WERI-Rb-1 (cell line): ENCODE data around the gene REL.

Experiments used
- DNase-seq: peaks from one replicate; pipeline ENCODE4 v3.0.0-alpha.2; 2020
- H3K27ac ChIP-seq: fragments of 250-450 bp; sonication (Bioruptor Pico); 2 replicates; pipeline ENCODE4 v1.5.1; 2020; ENCODE audit warnings: mild to moderate bottlenecking, moderate library complexity
- H3K27me3 ChIP-seq: fragments of 250-450 bp; sonication (Bioruptor Pico); 2 replicates; pipeline ENCODE4 v1.5.1; 2021; ENCODE audit warnings: mild to moderate bottlenecking, low read depth, moderate library complexity; ENCODE audit not compliant: insufficient read depth, severe bottlenecking
- H3K36me3 ChIP-seq: fragments of 250-450 bp; sonication (Bioruptor Pico); 2 replicates; pipeline ENCODE4 v1.5.1; 2020; ENCODE audit warnings: mild to moderate bottlenecking, moderate library complexity
- H3K4me3 ChIP-seq: 2 replicates; pipeline ENCODE4 v1.5.1; 2011; ENCODE audit warnings: low read depth, mild to moderate bottlenecking, control low read depth, low read length
- H3K9me3 ChIP-seq: fragments of 250-450 bp; sonication (Bioruptor Pico); 2 replicates; pipeline ENCODE4 v1.5.1; 2021; ENCODE audit warnings: mild to moderate bottlenecking, moderate library complexity; ENCODE audit not compliant: severe bottlenecking
- CTCF ChIP-seq: IDR thresholded peaks from 2 replicates; pipeline ENCODE4 v1.5.1; 2011; ENCODE audit warnings: low read depth, mild to moderate bottlenecking, control low read depth, inconsistent platforms, low read length

REL gene

GRCh38 chr2:60881047-60881932, at the start of gene REL:
Gene REL, plus strand, starts transcription at chr2:60881574. Its CDS starts 267 bp downstream, at chr2:60881841.
- DNase-seq: peak; percentile 95
- peaks cover 3% of the 10 kb centered on the region; the same call in 1 of the 2 replicates for H3K36me3 ChIP-seq
- TF ChIP-seq CTCF: no peak
- no peaks in the 10 kb centered on the region for H3K27me3 ChIP-seq
- H3K9me3 ChIP-seq: no peaks in the 10 kb centered on the region
- H3K27ac ChIP-seq: peak within 1 kb of the TSS; percentile 91
- H3K4me3 ChIP-seq: peak within 1 kb of the TSS; percentile 58

GRCh38 chr2:60831921-60832320, 49.5 kb upstream of the REL start:
- Histone ChIP-seq H3K27ac (no peak overlapping the region), H3K9me3 (no peaks in the 10 kb centered on the region), H3K27me3 (no peaks in the 10 kb centered on the region), H3K4me3 (no peak overlapping the region), H3K36me3 (no peaks in the 10 kb centered on the region)
- DNase-seq: no peak
- TF ChIP-seq CTCF: no peak

- H3K9me3 ChIP-seq: no peaks in the 10 kb centered on the region
- H3K36me3 ChIP-seq: no peaks in the 10 kb centered on the region
- TF ChIP-seq CTCF: no peak
- no peaks in the 10 kb centered on the region for H3K27me3 ChIP-seq
- no peak overlapping the region for H3K4me3 ChIP-seq
- no peak overlapping the region for H3K27ac ChIP-seq
- DNase-seq: no peak
These were observed 48.8 kb upstream of the REL start for GRCh38 chr2:60832621-60833020.

GRCh38 chr2:60834270-60834717, 47.1 kb upstream of the REL start:
- H3K36me3 ChIP-seq: no peaks in the 10 kb centered on the region
- no peaks in the 10 kb centered on the region for H3K27me3 ChIP-seq
- no peak for TF ChIP-seq CTCF
- no peak overlapping the region for H3K27ac ChIP-seq
- DNase-seq: no peak
- no peak overlapping the region for H3K4me3 ChIP-seq
- no peaks in the 10 kb centered on the region for H3K9me3 ChIP-seq

GRCh38 chr2:60836491-60836890, 44.9 kb upstream of the REL start:
- Histone ChIP-seq H3K27ac (no peak overlapping the region), H3K9me3 (no peaks in the 10 kb centered on the region), H3K36me3 (no peaks in the 10 kb centered on the region), H3K27me3 (no peaks in the 10 kb centered on the region), H3K4me3 (no peak overlapping the region)
- DNase-seq: no peak
- no peak for TF ChIP-seq CTCF

GRCh38 chr2:60837123-60837522, 44.3 kb upstream of the REL start:
- Histone ChIP-seq H3K4me3 (no peak overlapping the region), H3K9me3 (no peaks in the 10 kb centered on the region), H3K36me3 (no peaks in the 10 kb centered on the region), H3K27me3 (no peaks in the 10 kb centered on the region), H3K27ac (no peak overlapping the region)
- no peak for DNase-seq
- no peak for TF ChIP-seq CTCF
